Small intestine (tissue), 7 donors: ENCODE data around the gene LRMDA. TPM values are rescaled to one million over a fixed set of nuclear protein-coding genes. Genes with fewer than 3 reads are reported as not detected.
A peak's percentile ranks its signal among the peaks of the same experiment; 100 is the strongest.

Experiments
- DNase-seq, 2 donors: peaks; one replicate each; pipeline versions ENCODE4 v3.0.0 to v3.0.0-alpha.2; 2013
- FAIRE-seq: peaks from 2 replicates; lab custom pipeline; 2012; peaks lifted over from hg19 to GRCh38; lab: Jason Lieb, UNC
- H3K27ac ChIP-seq, 3 donors: one replicate each; pipeline ENCODE4 v1.5.1; 2013; ENCODE audit warnings: low read length in 2 of 3, mild to moderate bottlenecking in 2 of 3, control low read depth in 1 of 3, inconsistent platforms in 1 of 3, low read depth in 1 of 3, moderate library complexity in 1 of 3
- H3K27me3 ChIP-seq, 3 donors: one replicate each; pipeline ENCODE4 v1.6.1; 2013; ENCODE audit warnings: low read length in 3 of 3, inconsistent platforms in 1 of 3; ENCODE audit not compliant: control insufficient read depth in 3 of 3, insufficient read depth in 3 of 3
- H3K36me3 ChIP-seq, 3 donors: one replicate each; pipeline ENCODE4 v1.6.1; 2013; ENCODE audit warnings: low read length in 3 of 3, inconsistent platforms in 1 of 3, low read depth in 1 of 3, mild to moderate bottlenecking in 1 of 3, moderate library complexity in 1 of 3; ENCODE audit not compliant: control insufficient read depth in 3 of 3, insufficient read depth in 2 of 3
- H3K4me1 ChIP-seq, 3 donors: one replicate each; pipeline ENCODE4 v1.6.1; 2013; ENCODE audit warnings: low read length in 2 of 3, inconsistent platforms in 1 of 3, low read depth in 1 of 3, mild to moderate bottlenecking in 1 of 3, moderate library complexity in 1 of 3; ENCODE audit not compliant: control insufficient read depth in 3 of 3, insufficient read depth in 2 of 3
- H3K4me3 ChIP-seq, 3 donors: one replicate each; pipeline ENCODE4 v1.5.1; 2013; ENCODE audit warnings: low read length in 3 of 3, control low read depth in 1 of 3, inconsistent platforms in 1 of 3, low read depth in 1 of 3, mild to moderate bottlenecking in 1 of 3, moderate library complexity in 1 of 3
- H3K9me3 ChIP-seq, 2 donors: one replicate each; pipeline ENCODE4 v1.6.1; 2013; ENCODE audit warnings: low read depth in 1 of 2, low read length in 1 of 2; ENCODE audit not compliant: control insufficient read depth in 2 of 2, insufficient read depth in 1 of 2
- WGBS, 3 donors: extraction: QIAGEN DNeasy Blood & Tissue Kit; methylation state at CpG; one replicate each; pipeline ENCODE4 v1.1.7; 2013; 5-methylcytosine and 5-hydroxymethylcytosine counted together
- polyA plus RNA-seq, 4 donors: library from polyadenylated mRNA; stranded (reverse) in 3 of 4; unstranded in 1 of 4; fragments of 200-250 nt in 3 of 4; fragments of 120-200 nt in 1 of 4; gene quantifications; one replicate each; pipeline versions ENCODE4 v1.2.1 to v1.2.3, GENCODE V29; 2013
- donor health status: healthy with polysubstance abuse.
- donor health status: control.
- donor health status: control.
- donor health status: Bipolar disorder and iron deficiency.
- donor health status: healthy.

The LRMDA gene
- polyA plus RNA-seq, 4 donors: 5.6 to 16.2 (median 6.0) TPM; not detected in 1

DNA sequence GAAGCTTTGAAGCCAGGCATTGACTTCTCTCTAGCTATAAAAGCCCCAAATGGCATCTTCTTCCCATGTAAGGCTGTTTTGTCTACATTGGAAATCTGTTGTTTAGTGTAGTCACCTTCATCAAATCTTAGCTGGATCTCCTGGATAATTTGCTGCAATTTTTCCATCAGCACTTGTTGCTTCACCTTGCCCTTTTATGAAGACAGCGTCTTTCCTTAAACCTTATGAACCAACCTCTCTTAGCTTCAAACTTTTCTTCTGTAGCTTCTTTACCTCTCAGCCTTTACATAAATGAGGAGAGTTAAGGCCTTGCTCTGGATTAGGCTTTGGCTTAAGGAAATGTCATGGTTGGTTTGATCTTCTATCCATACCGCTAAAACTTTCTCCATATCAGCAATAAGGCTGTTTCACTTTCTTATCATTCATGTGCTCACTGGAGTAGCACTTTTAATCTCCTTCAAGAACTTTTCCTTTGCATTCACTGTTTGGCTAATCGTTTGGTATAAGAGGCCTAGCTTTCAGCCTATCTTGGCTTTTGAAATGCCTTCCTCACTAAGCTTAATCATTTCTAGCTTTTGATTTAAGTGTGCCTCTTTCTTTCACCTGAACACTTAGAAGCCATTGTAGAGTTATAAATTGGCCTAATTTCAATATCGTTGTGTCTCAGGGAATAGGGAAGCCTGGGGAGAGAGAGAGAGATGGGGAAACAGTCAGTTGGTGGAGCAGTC, 803.2 kb downstream of the LRMDA start:
- 67 to 79% (median 70%) methylated on average over 4 of the region's 4 CpGs for WGBS, 3 donors
- peaks cover 0 to 2% (median 0%) of the 10 kb centered on the region in 3 donors for H3K4me1 ChIP-seq
- no peak overlapping the region for H3K27ac ChIP-seq
- H3K36me3 ChIP-seq: no peaks in the 10 kb centered on the region
- DNase-seq (no peak), FAIRE-seq (no peak)
- no peaks in the 10 kb centered on the region for H3K9me3 ChIP-seq
- no peak overlapping the region for H3K4me3 ChIP-seq
- H3K27me3 ChIP-seq: no peaks in the 10 kb centered on the region

DNA sequence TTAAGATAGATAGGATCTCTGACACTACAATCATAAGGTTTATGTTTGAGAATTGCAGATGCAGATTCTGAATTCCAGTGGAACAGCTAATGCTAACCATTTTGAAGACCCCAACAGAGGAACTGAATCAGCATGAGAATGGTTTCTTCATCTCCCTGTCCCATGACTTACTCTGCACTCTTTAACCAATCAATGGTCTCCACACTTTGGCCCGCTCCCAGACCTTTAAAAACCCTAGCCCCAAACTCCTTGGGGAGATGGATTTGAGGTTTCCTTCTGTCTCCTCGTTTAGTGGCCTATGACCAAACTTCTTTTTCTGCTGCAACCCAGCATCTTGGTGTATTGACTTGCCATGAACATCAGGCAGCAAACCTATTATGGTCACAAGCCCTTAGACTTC, 804.9 kb downstream of the LRMDA start:
- Histone ChIP-seq H3K4me3 (no peak overlapping the region), H3K36me3 (no peaks in the 10 kb centered on the region), H3K9me3 (no peaks in the 10 kb centered on the region), H3K27me3 (no peaks in the 10 kb centered on the region), H3K27ac (no peak overlapping the region), H3K4me1 (peaks cover 0 to under 1% (median 0%) of the 10 kb centered on the region in 3 donors)
- DNase-seq: no peak
- WGBS, 3 donors: 50 to 66% (median 56%) methylated on average over 2 of the region's 2 CpGs
- no peak for FAIRE-seq

DNA sequence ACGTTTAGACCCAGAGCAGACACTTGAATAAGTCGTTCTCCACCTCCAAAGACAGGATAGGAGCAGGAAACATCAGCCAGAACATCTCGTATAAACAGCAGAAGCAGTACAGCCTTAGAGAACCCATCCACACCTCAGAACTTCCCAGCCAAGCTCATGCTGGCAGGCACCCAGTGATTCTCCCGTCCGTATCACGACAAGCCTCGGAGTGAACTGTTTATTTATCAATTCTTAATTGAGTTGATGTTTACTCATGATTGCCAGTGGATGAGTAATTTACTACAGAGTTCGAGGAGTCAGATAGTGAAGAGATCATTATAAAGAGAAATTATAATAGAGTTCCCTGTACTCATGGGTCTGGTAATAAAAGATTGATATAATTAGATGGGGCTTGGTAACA, 811.5 kb downstream of the LRMDA start:
- no peaks in the 10 kb centered on the region for H3K36me3 ChIP-seq
- no peak for FAIRE-seq
- H3K4me3 ChIP-seq: no peak overlapping the region
- no peaks in the 10 kb centered on the region for H3K4me1 ChIP-seq
- H3K27ac ChIP-seq: no peak overlapping the region
- WGBS, 3 donors: 21 to 38% (median 38%) methylated on average over 8 of the region's 8 CpGs
- peak in 1 of 2 donors; percentile 63 for DNase-seq
- no peaks in the 10 kb centered on the region for H3K27me3 ChIP-seq
- H3K9me3 ChIP-seq: no peaks in the 10 kb centered on the region

DNA sequence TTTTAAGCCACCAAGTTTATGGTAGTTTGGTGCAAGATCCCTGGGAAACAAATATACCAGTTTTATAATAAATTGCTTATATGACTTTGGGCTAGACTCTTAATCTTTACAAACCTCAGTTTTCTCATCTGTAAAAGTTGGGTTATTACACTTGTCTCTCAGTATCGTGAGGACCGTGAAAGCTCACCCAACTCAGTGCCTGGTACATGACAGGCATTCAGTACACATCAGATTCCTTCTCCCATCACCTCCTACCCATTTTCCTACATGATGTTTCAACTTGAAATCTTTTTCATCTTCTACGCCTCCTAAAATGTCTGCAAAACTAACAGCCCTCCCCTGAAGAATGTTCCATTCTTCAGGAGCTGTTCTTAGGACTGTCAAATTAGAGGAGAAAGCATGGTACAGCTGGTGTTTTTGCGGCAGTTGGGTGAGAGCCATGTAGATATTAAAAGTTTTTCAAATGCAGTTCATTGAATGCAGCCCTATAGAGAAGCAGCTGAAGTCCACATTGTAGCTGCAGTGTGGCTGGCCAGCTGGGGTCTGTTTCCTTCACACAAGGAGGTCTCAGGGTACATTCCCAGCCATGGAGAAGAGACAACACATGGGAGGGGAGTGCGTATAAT, 812.8 kb downstream of the LRMDA start:
- DNase-seq: peak in 1 of 2 donors; percentile 24
- 76 to 94% (median 90%) methylated on average over 5 of the region's 5 CpGs for WGBS, 3 donors
- FAIRE-seq: no peak
- Histone ChIP-seq H3K4me1 (no peaks in the 10 kb centered on the region), H3K4me3 (no peak overlapping the region), H3K27ac (no peak overlapping the region), H3K27me3 (no peaks in the 10 kb centered on the region), H3K36me3 (no peaks in the 10 kb centered on the region), H3K9me3 (no peaks in the 10 kb centered on the region)

DNA sequence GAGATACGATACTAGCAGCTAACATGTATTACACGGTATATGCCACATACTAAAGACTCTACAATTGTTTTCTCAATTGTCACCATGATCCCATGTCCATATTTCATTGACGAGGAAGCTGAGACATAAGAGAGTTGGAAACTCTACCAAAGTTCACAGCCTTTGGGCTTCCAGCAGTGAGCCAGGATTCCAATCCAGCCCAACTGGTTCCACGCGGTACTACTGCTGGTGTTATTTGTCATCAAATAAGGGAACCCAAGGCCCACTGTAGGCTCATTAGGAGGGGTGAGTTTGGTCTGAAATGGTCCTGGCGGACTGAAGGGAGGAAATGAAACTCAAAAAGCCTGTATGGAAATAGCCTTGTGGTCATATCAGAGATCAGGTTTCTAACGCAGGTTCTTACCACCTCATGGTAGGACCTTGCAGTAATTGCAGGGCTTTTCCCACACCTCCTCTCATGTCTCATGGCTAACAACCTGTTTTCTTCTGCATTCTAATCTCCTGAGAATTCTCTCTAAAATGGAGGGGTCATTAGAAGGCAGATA, 814.6 kb downstream of the LRMDA start:
- DNase-seq: no peak
- Histone ChIP-seq H3K4me1 (no peaks in the 10 kb centered on the region), H3K27ac (no peak overlapping the region), H3K4me3 (no peak overlapping the region), H3K27me3 (no peaks in the 10 kb centered on the region), H3K36me3 (no peaks in the 10 kb centered on the region), H3K9me3 (no peaks in the 10 kb centered on the region)
- 92 to 95% (median 94%) methylated on average over 7 of the region's 7 CpGs for WGBS, 3 donors
- no peak for FAIRE-seq

DNA sequence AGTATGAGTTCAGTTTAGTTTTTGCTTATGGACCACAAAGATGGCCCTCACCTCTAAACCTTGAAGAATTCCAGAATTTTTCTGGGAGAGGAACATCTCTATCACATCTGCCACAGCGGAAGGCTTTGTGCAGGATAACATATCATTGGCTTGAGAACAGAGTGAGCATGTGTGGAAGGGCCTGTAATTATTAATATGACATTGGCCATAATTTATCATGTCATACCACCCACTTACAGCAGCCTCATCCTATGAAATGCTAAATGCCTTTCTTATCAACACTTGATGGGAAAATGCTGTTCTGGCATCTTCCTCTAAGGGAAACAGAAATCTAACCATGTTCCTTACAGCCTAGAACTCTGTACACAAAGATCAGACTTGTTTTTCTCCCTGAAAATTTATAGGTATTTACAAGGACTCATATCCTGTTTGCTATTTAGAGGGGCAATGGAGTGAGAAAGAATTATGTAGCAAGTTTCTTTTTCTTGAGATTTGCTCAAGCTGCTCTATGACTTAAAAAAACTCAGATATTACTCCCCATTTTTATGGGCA, 817.3 kb downstream of the LRMDA start:
- no peak overlapping the region for H3K27ac ChIP-seq
- 86 to 96% (median 86%) methylated on average over 1 of the region's 1 CpG for WGBS, 3 donors
- no peak for FAIRE-seq

DNA sequence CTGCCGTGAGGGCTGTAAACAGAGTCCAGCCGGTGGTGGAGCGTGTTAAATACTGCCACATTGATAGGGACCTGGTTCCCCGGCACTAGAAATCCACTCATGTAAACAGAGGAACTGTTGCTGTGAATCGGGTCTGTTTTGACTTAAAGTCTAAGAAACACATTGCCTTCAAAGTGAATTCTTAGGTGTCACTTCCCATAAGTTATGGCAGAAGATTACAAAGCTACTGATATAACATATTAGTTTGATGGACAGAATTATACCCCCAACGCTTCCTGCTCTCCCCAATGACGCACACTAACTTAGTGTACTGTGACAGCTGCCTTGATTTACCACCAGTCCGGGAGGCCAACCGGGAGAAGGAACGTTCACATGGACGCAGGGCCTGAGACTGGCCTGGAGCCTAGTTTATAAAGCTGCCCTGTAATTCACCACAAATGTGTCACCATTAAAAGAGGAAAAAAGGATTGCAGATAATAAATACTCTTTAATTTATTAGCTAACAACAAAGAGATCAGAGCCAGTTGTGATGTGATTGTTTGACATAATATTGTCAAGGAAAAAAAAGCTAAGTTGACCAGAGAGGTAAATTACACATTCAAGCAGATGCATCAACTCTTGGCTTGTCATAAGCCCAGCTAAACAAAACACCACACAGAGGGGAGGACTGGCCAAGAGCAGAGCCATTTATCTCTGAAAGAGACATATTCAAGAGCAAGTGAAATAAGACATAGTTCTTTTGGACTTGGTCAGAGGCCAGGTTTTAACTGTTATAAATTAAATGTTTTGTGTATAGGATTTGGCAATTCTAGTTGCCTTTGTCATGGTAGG, 820.6 kb downstream of the LRMDA start:
- Histone ChIP-seq H3K4me3 (no peak overlapping the region), H3K4me1 (no peaks in the 10 kb centered on the region), H3K27ac (peak overlapping the region in 1 of 3 donors; percentile 37), H3K27me3 (no peaks in the 10 kb centered on the region), H3K36me3 (no peaks in the 10 kb centered on the region), H3K9me3 (no peaks in the 10 kb centered on the region)
- DNase-seq (peak in 1 of 2 donors; percentile 46), FAIRE-seq (no peak)
- 61 to 84% (median 75%) methylated on average over 11 of the region's 11 CpGs for WGBS, 3 donors

More for the DNA sequence above, 817.3 kb downstream of the LRMDA start:
- Histone ChIP-seq H3K27me3 (no peaks in the 10 kb centered on the region), H3K4me3 (no peak overlapping the region), H3K9me3 (no peaks in the 10 kb centered on the region), H3K4me1 (no peaks in the 10 kb centered on the region), H3K36me3 (no peaks in the 10 kb centered on the region)
- no peak for DNase-seq

DNA sequence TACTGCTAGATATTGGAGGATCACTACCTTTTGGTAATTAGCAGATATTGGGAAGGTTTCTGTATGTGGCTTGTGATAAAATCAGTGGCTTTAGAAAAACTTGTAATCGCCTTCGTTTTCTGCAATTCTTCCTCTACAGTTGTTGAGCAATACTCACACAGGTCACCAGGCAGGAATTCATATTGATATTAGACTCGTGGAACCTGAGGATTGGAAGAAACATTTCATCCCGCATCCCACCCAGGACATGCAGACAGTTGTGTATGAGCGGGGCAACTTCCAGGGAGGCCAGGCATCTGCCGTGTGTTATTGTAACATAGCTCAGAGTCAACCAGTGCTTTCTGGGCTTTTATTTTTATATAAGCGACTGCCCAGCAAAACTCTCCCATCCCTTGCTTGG, 821.3 kb downstream of the LRMDA start:
- Histone ChIP-seq H3K36me3 (no peaks in the 10 kb centered on the region), H3K4me3 (no peak overlapping the region), H3K27me3 (no peaks in the 10 kb centered on the region), H3K4me1 (no peaks in the 10 kb centered on the region), H3K27ac (no peak overlapping the region), H3K9me3 (no peaks in the 10 kb centered on the region)
- WGBS, 3 donors: 72 to 86% (median 83%) methylated on average over 7 of the region's 7 CpGs
- DNase-seq (no peak), FAIRE-seq (no peak)
